Measurements from ENCODE around the gene FAM131C. TPM values are rescaled to one million over a fixed set of nuclear protein-coding genes. Genes with fewer than 3 reads are reported as not detected.

The FAM131C gene
- polyA plus RNA-seq, 1 donor from 2014 or later, result 0.97 TPM

GRCh38 chr1:16117936-16118335, 44.5 kb upstream of the FAM131C start:
- no peak overlapping the region for H3K9ac ChIP-seq (ENCODE audit: low read length)
- no peak overlapping the region for H3K27ac ChIP-seq (ENCODE audit: low read length)
- TF ChIP-seq RAD21 (conservative IDR thresholded peaks at IDR 0.05), result no peak
- no peak for TF ChIP-seq REST (IDR thresholded peaks at IDR 0.05; ENCODE audit: borderline replicate concordance)
- no peaks in the 10 kb centered on the region for H3K9me2 ChIP-seq (ENCODE audit: insufficient read depth, low read length)
- no peaks in the 10 kb centered on the region for H3K79me2 ChIP-seq (replicated peaks; ENCODE audit: insufficient read depth, low read length)
- H2AFZ ChIP-seq (ENCODE audit: low read depth, low read length), result no peak overlapping the region
- H3K4me3 ChIP-seq (ENCODE audit: low read length), result no peak overlapping the region
- H3K9me3 ChIP-seq (ENCODE audit: low read length), result no peaks in the 10 kb centered on the region
- no peak overlapping the region for H3K4me2 ChIP-seq (ENCODE audit: low read length)
- H4K20me1 ChIP-seq (ENCODE audit: insufficient read depth), result no peaks in the 10 kb centered on the region
- no peaks in the 10 kb centered on the region for H3K27me3 ChIP-seq (ENCODE audit: insufficient read depth, low read depth, low read length)
- H3K36me3 ChIP-seq (ENCODE audit: insufficient read depth, low read length), result no peaks in the 10 kb centered on the region
- no peaks in the 10 kb centered on the region for H3F3A ChIP-seq (ENCODE audit: insufficient read depth, low read length, poor library complexity, severe bottlenecking)

GRCh38 chr1:16117369-16117768, 43.9 kb upstream of the FAM131C start:
- no peaks in the 10 kb centered on the region for H3K79me2 ChIP-seq (replicated peaks; ENCODE audit: insufficient read depth, low read length)
- no peaks in the 10 kb centered on the region for H3K9me3 ChIP-seq (ENCODE audit: low read length)
- H2AFZ ChIP-seq (ENCODE audit: low read depth, low read length), result no peak overlapping the region
- no peaks in the 10 kb centered on the region for H3F3A ChIP-seq (ENCODE audit: insufficient read depth, low read length, poor library complexity, severe bottlenecking)
- no peak overlapping the region for H3K27ac ChIP-seq (ENCODE audit: low read length)
- H3K9me2 ChIP-seq (ENCODE audit: insufficient read depth, low read length), result no peaks in the 10 kb centered on the region
- TF ChIP-seq REST (IDR thresholded peaks at IDR 0.05; ENCODE audit: borderline replicate concordance) (no peak), POLR2AphosphoS5 (IDR thresholded peaks at IDR 0.05) (no peak), TAF1 (IDR thresholded peaks at IDR 0.05; ENCODE audit: low read depth) (no peak)
- H3K27me3 ChIP-seq (ENCODE audit: insufficient read depth, low read depth, low read length), result no peaks in the 10 kb centered on the region
- no peak overlapping the region for H3K4me2 ChIP-seq (ENCODE audit: low read length)
- no peaks in the 10 kb centered on the region for H3K36me3 ChIP-seq (ENCODE audit: insufficient read depth, low read length)
- H3K4me3 ChIP-seq (ENCODE audit: low read length), result no peak overlapping the region
- H3K9ac ChIP-seq (ENCODE audit: low read length), result no peak overlapping the region
- H4K20me1 ChIP-seq (ENCODE audit: insufficient read depth), result no peaks in the 10 kb centered on the region

- no peak for TF ChIP-seq EZH2 (IDR thresholded peaks at IDR 0.05; ENCODE audit: borderline replicate concordance, insufficient read depth, low read length, poor library complexity, severe bottlenecking)
- no peak for TF ChIP-seq POLR2AphosphoS5 (IDR thresholded peaks at IDR 0.05)
- no peak for TF ChIP-seq MXI1 (conservative IDR thresholded peaks at IDR 0.05; ENCODE audit: poor library complexity, severe bottlenecking)
- no peak for TF ChIP-seq SMC3 (conservative IDR thresholded peaks at IDR 0.05; ENCODE audit: poor library complexity)
- no peak for TF ChIP-seq CTCF (IDR thresholded peaks at IDR 0.05; ENCODE audit: poor library complexity, severe bottlenecking)
- no peak for TF ChIP-seq EP300 (conservative IDR thresholded peaks at IDR 0.05; ENCODE audit: poor library complexity, severe bottlenecking)
- TF ChIP-seq TAF1 (IDR thresholded peaks at IDR 0.05; ENCODE audit: low read depth), result no peak
- TF ChIP-seq RAD21 (conservative IDR thresholded peaks at IDR 0.05), result no peak
- no peak for TF ChIP-seq REST (IDR thresholded peaks at IDR 0.05; ENCODE audit: borderline replicate concordance)
- Histone ChIP-seq H3K9me3 (ENCODE audit: low read length) (no peaks in the 10 kb centered on the region), H3K4me2 (ENCODE audit: low read length) (no peak overlapping the region), H2AFZ (ENCODE audit: low read depth, low read length) (no peak overlapping the region), H3K36me3 (ENCODE audit: insufficient read depth, low read length) (no peaks in the 10 kb centered on the region), H3K27ac (ENCODE audit: low read length) (no peak overlapping the region), H3K9me2 (ENCODE audit: insufficient read depth, low read length) (no peaks in the 10 kb centered on the region), H3K4me3 (ENCODE audit: low read length) (no peak overlapping the region), H3F3A (ENCODE audit: insufficient read depth, low read length, poor library complexity, severe bottlenecking) (no peaks in the 10 kb centered on the region), H4K20me1 (ENCODE audit: insufficient read depth) (no peaks in the 10 kb centered on the region), H3K27me3 (ENCODE audit: insufficient read depth, low read depth, low read length) (no peaks in the 10 kb centered on the region), H3K79me2 (replicated peaks; ENCODE audit: insufficient read depth, low read length) (no peaks in the 10 kb centered on the region), H3K9ac (ENCODE audit: low read length) (no peak overlapping the region)
Measured at GRCh38 chr1:16116625-16117024, 43.2 kb upstream of the FAM131C start.

Data from neural cell (in vitro differentiated cells).